HepG2 (cell line): ENCODE results near the gene LOXL3. TPM values are rescaled to one million over a fixed set of nuclear protein-coding genes. Genes with fewer than 3 reads are reported as not detected.

Source experiments
- ARID2 ChIP-seq: sonication (generic); formaldehyde crosslinking; IDR thresholded peaks from 2 replicates; pipeline ENCODE4 v1.8.1; 2022; ENCODE audit warnings: mild to moderate bottlenecking, missing genetic modification reagents, borderline replicate concordance
- BATF2 ChIP-seq: sonication (generic); formaldehyde crosslinking; IDR thresholded peaks from 2 replicates; pipeline ENCODE4 v1.8.0; 2022; ENCODE audit warnings: mild to moderate bottlenecking, missing genetic modification reagents, moderate library complexity
- HBP1 ChIP-seq: IDR thresholded peaks from 2 replicates; pipeline ENCODE4 v1.6.1; 2016; ENCODE audit warnings: low read depth, control low read depth
- HNF4G ChIP-seq, 2 experiments: sonication (generic) in 1 of 2; formaldehyde crosslinking in 1 of 2; IDR thresholded peaks; 2 replicates each; pipeline versions ENCODE4 v1.4.0 to v1.6.1; 2011 to 2020; ENCODE audit warnings: borderline replicate concordance in 2 of 2, low read depth in 2 of 2, mild to moderate bottlenecking in 2 of 2, low read length in 1 of 2, missing genetic modification reagents in 1 of 2, moderate library complexity in 1 of 2
- KDM6A ChIP-seq: IDR thresholded peaks from 2 replicates; pipeline ENCODE4 v1.6.1; 2016; ENCODE audit warnings: low read depth
- MLLT10 ChIP-seq: sonication (generic); formaldehyde crosslinking; IDR thresholded peaks from 2 replicates; pipeline ENCODE4 v1.4.0; 2020; ENCODE audit warnings: missing genetic modification reagents
- ZFP82 ChIP-seq: sonication (generic); formaldehyde crosslinking; IDR thresholded peaks from 2 replicates; pipeline ENCODE4 v1.5.1; 2020; ENCODE audit warnings: mild to moderate bottlenecking, missing genetic modification reagents, borderline replicate concordance
- ZNF280D ChIP-seq: sonication (generic); formaldehyde crosslinking; IDR thresholded peaks from 2 replicates; pipeline ENCODE4 v1.5.1; 2020; ENCODE audit warnings: mild to moderate bottlenecking, missing genetic modification reagents
- ZNF543 ChIP-seq: sonication (generic); formaldehyde crosslinking; IDR thresholded peaks from 2 replicates; pipeline ENCODE4 v1.4.0; 2020; ENCODE audit warnings: mild to moderate bottlenecking, missing genetic modification reagents
- ZNF572 ChIP-seq: sonication (generic); formaldehyde crosslinking; IDR thresholded peaks from 2 replicates; pipeline ENCODE4 v1.5.1; 2020; ENCODE audit warnings: mild to moderate bottlenecking, missing genetic modification reagents
- ZNF639 ChIP-seq: conservative IDR thresholded peaks from 2 replicates; pipeline ENCODE4 v1.6.1; 2018; ENCODE audit warnings: missing genetic modification reagents
- polyA plus RNA-seq, 8 experiments: library from polyadenylated mRNA; depleted of rRNA in 3 of 8; stranded (reverse) in 7 of 8; unstranded in 1 of 8; fragments of >200 nt; fragmentation: Illumina TruSeq in 4 of 8; extraction: Trizol in 4 of 8; gene quantifications; 2 replicates each; pipeline versions ENCODE4 v1.2.1 to v1.2.3, GENCODE V29; 2011 to 2016; ENCODE audit warnings: low read depth in 4 of 8, missing spikeins in 1 of 8, mixed read lengths in 1 of 8; ENCODE audit not compliant: insufficient read depth in 1 of 8
- total RNA-seq, 5 experiments: library from RNA; depleted of rRNA; stranded (reverse); fragments of >200 nt; fragmentation: Illumina TruSeq; extraction: Trizol; gene quantifications; 2 replicates each; pipeline ENCODE4 v1.2.3, GENCODE V29; 2016; ENCODE audit warnings: low read depth in 1 of 5
- TF ChIP-seq, protein P1 (sequence below): IDR thresholded peaks from 2 replicates; pipeline ENCODE4 v1.6.1; 2016; ENCODE audit warnings: missing genetic modification reagents, missing compliant biosample characterization

LOXL3 gene
- total and polyA plus RNA-seq, 2 of the 13 experiments (the other 11 are each of a cell fraction or from before 2014, with no cell fraction given): 0.55 to 6.5 TPM

- TF ChIP-seq HBP1 (CRISPR knock-in tag): no peak
- no peak for TF ChIP-seq ZFP82 (CRISPR knock-in tag)
- TF ChIP-seq HNF4G (IDR thresholded peaks at IDR 0.05; ENCODE audit: borderline replicate concordance, low read depth, low read length): no peak
- TF ChIP-seq HNF4G (CRISPR knock-in tag; IDR thresholded peaks at IDR 0.05; ENCODE audit: borderline replicate concordance, low read depth): no peak
- TF ChIP-seq, protein P1, sequence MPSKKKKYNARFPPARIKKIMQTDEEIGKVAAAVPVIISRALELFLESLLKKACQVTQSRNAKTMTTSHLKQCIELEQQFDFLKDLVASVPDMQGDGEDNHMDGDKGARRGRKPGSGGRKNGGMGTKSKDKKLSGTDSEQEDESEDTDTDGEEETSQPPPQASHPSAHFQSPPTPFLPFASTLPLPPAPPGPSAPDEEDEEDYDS: no peak
- TF ChIP-seq ZNF639: no peak
- TF ChIP-seq ZNF572 (CRISPR knock-in tag): no peak
- TF ChIP-seq ARID2: 0 out of 2 replicates have a peak, but pooled peaks have one; percentile 36
- TF ChIP-seq MLLT10 (CRISPR knock-in tag): no peak
- peak; percentile 23; the same call in 1 of the 2 replicates for TF ChIP-seq ZNF543
- no peak for TF ChIP-seq ZNF280D (CRISPR knock-in tag)
- no peak for TF ChIP-seq KDM6A
- TF ChIP-seq BATF2 (CRISPR knock-in tag): no peak
Observed at GRCh38 chr2:74548285-74548899, 5.3 kb downstream of the LOXL3 start (continued).
